Activated T-helper 17 cell treated with anti-CD3 and anti-CD28 coated beads, Interleukin-2, amount 50 U/mL, for 72 hours (primary cell): ENCODE measurements around the gene KCNH4. TPM values are rescaled to one million over a fixed set of nuclear protein-coding genes. Genes with fewer than 3 reads are reported as not detected.
"Not testable (repeated sequence)": the region's sequence is repeated elsewhere in the genome, so short reads cannot be mapped to it uniquely, and the experiment has no call there.

ENCODE experiments used
- ATAC-seq: fragments of 150-1000 bp; cut with Tn5 transposase; replicated peaks from 2 replicates; pipeline ENCODE4 v1.10.0; 2021; ENCODE audit warnings: mild to moderate bottlenecking, moderate library complexity
- H3K27ac Mint-ChIP-seq: one replicate; pipeline ENCODE4 v1.8.0; 2022; ENCODE audit warnings: mixed read lengths
- H3K27me3 Mint-ChIP-seq: one replicate; pipeline ENCODE4 v1.8.0; 2022; ENCODE audit warnings: mixed read lengths
- H3K36me3 Mint-ChIP-seq: one replicate; pipeline ENCODE4 v1.8.0; 2022; ENCODE audit warnings: low read depth, mild to moderate bottlenecking, mixed read lengths
- H3K4me1 Mint-ChIP-seq: one replicate; pipeline ENCODE4 v1.8.0; 2022; ENCODE audit warnings: mixed read lengths
- H3K4me3 Mint-ChIP-seq: one replicate; pipeline ENCODE4 v1.8.0; 2022; ENCODE audit warnings: mild to moderate bottlenecking, mixed read lengths
- H3K9me3 Mint-ChIP-seq: one replicate; pipeline ENCODE4 v1.8.0; 2022; ENCODE audit warnings: mixed read lengths
- total RNA-seq, 2 donors: library from RNA; stranded (reverse); gene quantifications; one replicate each; pipeline ENCODE4 v1.2.3, GENCODE V29; 2022

KCNH4 gene
- total RNA-seq, 2 donors from 2014 or later, result 0.95 to 0.99 TPM

DNA sequence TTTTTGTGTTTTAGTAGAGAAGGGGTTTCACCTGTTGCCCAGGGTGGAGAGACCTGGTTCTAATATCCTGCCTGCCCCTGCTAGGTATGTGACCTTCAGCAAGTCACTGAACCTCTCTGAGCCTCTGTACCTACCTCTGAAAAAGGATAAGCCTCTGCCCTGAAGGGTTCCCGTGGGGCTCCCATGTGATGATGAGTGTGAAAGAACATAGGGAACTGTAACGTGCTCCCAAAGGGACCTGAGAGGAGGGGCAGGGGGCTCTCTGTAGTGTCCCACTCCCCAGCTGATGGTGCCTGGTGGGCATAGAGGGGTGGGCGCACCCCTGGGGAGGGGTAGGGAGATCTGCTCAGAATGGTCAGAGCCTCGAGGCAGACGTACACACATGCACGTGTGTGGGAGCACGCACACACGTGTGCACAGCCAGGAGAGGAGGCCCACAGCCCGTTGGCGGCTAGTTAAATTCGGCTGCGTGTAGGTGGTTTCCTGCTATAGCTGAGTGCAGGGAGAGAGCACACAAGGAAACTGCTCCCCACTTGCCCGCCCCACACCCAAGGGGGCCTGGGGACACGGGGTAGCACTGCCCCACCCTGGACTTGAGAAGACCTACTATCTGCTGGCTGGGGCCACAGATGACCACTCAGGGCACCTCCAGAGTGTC, 6.7 kb downstream of the KCNH4 start:
- no peaks in the 10 kb centered on the region for H3K9me3 Mint-ChIP-seq
- no peak overlapping the region for H3K4me3 Mint-ChIP-seq
- H3K36me3 Mint-ChIP-seq, result peaks cover 5% of the 10 kb centered on the region
- H3K27me3 Mint-ChIP-seq, result no peaks in the 10 kb centered on the region
- no peak overlapping the region for H3K27ac Mint-ChIP-seq
- peaks cover 10% of the 10 kb centered on the region for H3K4me1 Mint-ChIP-seq
- ATAC-seq, result peak; percentile 11

DNA sequence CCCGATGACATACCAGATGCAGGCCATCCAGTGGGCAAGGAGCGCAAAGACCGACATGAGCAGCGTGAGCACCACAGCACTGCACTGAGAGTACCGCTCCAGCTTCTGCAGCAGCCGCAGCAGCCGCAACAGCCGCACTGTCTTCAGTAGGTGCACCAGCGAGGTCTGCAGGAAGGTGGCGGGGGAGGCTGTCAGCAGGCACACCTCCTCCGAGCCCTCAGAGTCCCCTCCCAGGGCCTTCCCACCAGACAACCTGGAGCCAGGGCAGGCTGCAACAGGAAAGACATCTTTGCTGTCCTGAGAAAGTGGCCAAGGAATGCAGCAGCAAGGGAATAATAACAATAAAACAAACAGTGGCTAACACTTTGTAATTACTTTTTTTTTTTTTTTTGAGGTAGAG, 9.1 kb downstream of the KCNH4 start:
- no peak overlapping the region for H3K27ac Mint-ChIP-seq
- peaks cover 3% of the 10 kb centered on the region for H3K4me1 Mint-ChIP-seq
- no peak overlapping the region for H3K4me3 Mint-ChIP-seq
- H3K36me3 Mint-ChIP-seq, result peaks cover 5% of the 10 kb centered on the region
- H3K27me3 Mint-ChIP-seq, result no peaks in the 10 kb centered on the region
- H3K9me3 Mint-ChIP-seq, result no peaks in the 10 kb centered on the region
- no peak for ATAC-seq

DNA sequence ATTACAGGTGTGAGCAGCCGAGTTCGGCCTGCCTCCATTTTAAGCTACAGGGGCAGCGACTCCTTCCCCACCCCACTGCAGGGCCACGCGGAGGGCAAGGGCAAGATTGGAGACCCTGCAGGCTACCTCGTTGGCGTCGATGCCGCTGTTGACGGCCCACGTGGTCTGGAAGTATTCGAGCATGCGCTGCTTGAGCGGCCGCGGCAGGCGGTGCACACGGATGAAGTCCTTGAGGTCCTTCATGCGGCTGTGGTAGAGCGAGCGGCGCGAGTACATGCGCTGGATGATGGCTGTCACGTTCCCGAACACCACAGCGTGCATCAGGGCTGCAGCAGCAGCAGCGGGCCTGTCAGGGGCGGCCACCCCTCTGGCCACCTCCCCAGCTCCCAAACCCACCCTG, 11.6 kb downstream of the KCNH4 start:
- no peaks in the 10 kb centered on the region for H3K27me3 Mint-ChIP-seq
- H3K4me1 Mint-ChIP-seq, result peaks cover 3% of the 10 kb centered on the region
- no peak for ATAC-seq
- no peak overlapping the region for H3K4me3 Mint-ChIP-seq
- no peak overlapping the region for H3K27ac Mint-ChIP-seq
- H3K9me3 Mint-ChIP-seq, result no peaks in the 10 kb centered on the region
- no peaks in the 10 kb centered on the region for H3K36me3 Mint-ChIP-seq

DNA sequence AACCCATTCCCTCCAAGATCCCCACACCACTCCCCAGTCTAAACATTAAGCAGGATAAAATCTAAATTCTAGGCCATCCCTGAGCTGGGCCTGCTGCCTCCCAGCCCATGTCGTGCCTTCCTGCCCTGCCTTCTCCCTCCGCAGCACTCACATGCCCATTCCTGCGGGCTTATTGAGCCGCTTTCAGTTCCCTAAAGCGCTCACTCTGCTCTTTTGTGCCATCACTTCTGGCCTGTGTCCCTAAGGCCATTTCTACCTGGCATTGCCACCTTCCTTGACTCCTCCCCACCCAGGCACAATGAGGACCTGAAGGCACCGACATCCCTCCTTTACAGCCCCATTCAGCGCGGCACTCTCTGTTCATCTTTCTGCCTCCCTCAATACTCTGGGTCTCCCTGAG, 13.1 kb downstream of the KCNH4 start:
- H3K36me3 Mint-ChIP-seq, result no peaks in the 10 kb centered on the region
- peaks cover 8% of the 10 kb centered on the region for H3K4me1 Mint-ChIP-seq
- H3K27ac Mint-ChIP-seq, result peak overlapping the region; percentile 5
- no peaks in the 10 kb centered on the region for H3K27me3 Mint-ChIP-seq
- H3K9me3 Mint-ChIP-seq, result no peaks in the 10 kb centered on the region
- no peak for ATAC-seq
- H3K4me3 Mint-ChIP-seq, result no peak overlapping the region

DNA sequence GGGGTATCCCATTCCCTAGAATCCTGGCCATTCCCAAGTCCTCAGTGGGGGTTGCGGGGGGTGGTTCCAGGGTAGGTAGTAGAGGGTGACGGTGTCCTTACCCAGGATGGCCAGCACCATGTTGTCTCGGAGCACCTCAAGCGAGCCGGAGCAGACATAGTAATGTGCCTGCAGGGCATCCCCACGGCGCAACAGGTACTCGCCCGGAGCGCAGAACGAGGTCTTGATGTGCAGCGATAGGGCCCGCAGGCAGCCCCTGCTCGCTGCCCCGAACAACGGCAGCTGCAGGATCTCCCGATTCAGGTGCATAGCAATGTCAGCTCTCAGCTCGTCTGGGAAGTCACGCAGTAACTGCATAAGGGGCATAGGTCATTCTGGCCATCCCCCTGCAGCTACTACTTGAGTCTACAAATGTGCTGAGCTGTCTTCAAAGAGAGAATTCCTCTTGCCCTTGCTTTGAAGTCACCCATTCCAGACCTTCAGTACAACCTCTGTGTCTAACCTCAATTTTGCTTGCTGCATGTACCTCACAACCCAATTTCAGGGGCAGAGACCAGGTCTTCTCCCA, 14.7 kb downstream of the KCNH4 start:
- Mint-ChIP-seq H3K4me1 (peaks cover 8% of the 10 kb centered on the region), H3K4me3 (no peak overlapping the region), H3K36me3 (no peaks in the 10 kb centered on the region), H3K27ac (no peak overlapping the region), H3K27me3 (no peaks in the 10 kb centered on the region), H3K9me3 (no peaks in the 10 kb centered on the region)
- no peak for ATAC-seq

DNA sequence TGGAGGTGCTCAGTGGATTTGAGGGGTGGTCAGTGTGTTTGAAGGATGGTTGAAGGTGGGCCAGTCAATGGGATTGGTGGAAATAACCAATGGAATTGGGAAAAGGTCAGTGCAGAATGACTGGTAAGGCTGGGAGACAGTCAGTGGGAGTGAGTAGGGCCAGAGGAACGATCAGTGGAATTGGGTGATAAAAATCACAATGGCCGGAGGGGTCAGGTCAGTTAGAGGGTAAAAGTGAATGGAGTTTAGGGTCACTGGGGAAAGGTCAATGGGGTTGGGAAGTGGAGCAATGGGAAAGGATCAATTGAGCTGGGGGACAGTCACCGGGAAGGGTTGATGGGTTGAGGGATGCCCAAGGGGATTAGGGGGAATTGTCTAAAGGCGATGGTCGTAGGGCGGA, 15.2 kb downstream of the KCNH4 start:
- Mint-ChIP-seq H3K9me3 (no peaks in the 10 kb centered on the region), H3K36me3 (no peaks in the 10 kb centered on the region), H3K27ac (no peak overlapping the region), H3K27me3 (no peaks in the 10 kb centered on the region), H3K4me1 (peaks cover 8% of the 10 kb centered on the region), H3K4me3 (no peak overlapping the region)
- no peak for ATAC-seq

DNA sequence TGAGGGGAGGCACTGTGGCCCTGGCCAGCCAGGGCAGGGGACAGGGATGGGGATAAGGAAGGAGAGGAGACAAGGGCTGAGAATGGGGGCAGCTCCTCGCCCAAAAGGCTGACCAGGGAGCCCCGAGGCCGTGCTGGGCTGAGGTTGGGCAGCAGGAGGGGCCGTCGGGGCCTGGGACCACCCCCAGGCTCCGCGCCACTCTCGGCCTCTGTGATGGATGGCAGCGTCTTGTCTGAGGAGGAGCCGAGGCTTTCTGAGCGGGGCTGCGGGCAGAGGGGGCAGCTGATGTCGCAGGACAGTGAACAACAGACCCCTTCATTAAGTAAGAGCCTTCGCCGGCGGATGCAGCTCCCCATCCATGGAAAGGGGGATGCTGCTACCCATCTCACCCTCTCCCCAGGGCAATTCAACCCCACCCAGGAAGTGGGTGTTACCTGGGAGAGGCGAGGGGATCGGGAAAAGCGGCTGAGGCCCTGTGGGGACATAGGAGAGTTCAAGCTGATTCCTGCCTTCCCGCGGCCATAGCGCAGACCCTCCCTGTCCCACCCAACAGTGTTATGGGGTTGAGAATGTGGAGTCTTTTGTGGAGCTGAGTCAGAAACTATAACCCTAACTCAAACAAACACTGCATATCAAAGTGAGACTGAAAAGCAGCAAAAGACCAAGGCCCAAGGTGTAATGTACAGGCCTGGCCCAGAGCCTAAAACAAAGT, 17.1 kb downstream of the KCNH4 start:
- Mint-ChIP-seq H3K4me3 (no peak overlapping the region), H3K4me1 (peaks cover 8% of the 10 kb centered on the region), H3K36me3 (no peaks in the 10 kb centered on the region), H3K27ac (no peak overlapping the region), H3K9me3 (no peaks in the 10 kb centered on the region), H3K27me3 (no peaks in the 10 kb centered on the region)
- ATAC-seq, result no peak

DNA sequence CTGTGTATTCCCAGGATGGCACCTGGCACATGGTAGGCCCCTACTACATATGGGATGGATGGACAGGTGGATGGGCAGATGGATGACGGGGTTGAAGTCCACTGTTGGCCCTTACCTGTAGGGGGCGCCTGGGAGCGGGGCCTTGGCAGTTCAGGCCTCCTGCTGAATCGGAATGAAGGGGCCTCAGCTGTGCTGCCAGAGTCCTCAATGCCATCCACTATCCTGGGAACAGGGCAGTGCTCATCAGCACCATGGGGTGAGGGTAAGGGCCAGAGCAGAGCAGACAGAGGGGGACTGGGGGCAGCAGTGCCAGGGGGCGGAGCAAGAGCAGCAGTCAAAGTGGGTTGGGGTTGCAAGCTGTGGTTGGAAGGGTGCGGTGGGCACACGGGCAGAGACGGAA, 17.8 kb downstream of the KCNH4 start:
- Mint-ChIP-seq H3K4me3 (no peak overlapping the region), H3K27ac (peak overlapping the region; percentile 66), H3K9me3 (no peaks in the 10 kb centered on the region), H3K4me1 (peaks cover 8% of the 10 kb centered on the region), H3K36me3 (no peaks in the 10 kb centered on the region), H3K27me3 (no peaks in the 10 kb centered on the region)
- peak; percentile 66 for ATAC-seq

DNA sequence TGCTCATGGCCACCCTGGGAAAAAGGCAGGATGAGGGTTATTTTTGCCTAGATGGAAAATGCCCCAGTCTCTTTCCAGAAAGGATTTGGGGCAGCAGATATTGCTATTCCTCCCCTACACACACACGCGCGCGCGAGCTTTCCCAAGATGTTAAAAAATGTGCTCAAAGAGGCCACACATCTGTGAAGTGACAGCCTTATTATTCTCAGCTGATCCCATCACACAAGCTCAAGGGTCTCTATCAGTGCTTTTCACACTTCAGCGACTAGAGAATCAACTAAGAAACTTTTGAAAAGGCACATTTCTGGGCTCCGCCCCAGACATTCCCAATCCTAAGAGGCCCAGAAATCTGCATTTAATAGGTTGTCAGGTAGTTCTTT, 20.4 kb downstream of the KCNH4 start:
- Mint-ChIP-seq H3K4me1 (peaks cover 5% of the 10 kb centered on the region), H3K27me3 (no peaks in the 10 kb centered on the region), H3K27ac (no peak overlapping the region), H3K4me3 (no peak overlapping the region), H3K9me3 (no peaks in the 10 kb centered on the region), H3K36me3 (no peaks in the 10 kb centered on the region)
- ATAC-seq, result no peak

DNA sequence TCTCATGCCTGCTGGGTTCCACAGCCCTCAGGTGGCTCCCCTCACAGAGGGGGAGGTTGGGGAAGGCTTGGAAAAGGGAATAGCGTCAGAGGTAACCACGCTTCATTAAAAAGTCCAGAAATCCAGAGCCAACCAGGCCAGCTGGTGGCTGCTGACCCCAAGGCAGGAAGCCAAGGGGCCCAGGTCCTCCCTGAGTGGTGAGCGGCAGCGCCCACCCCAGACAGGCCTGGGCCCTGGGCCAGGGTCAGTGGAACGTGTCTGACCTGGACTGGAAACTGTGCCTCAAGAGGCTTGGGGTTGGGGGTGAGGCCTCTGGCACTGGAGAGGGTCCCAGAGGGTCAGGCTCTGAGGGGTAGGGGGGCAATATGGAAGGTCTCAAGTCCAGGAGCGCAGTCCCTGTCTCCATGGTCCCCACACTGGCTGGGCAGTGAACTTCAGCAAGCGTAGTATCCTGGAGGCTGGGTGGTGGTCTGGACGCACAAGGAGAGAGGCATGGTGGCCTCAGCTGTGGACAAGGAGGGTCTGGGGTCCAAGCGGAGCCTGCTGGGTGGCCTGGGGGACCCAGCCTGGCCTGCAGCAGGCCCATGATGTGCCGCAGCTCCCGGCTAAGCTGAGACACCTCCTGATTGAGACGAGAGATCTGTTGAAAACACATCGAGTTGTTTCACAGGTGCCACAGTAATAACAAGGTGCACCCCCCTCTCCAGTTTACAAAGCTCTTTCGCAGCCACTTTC, 21.0 kb downstream of the KCNH4 start:
- ATAC-seq, result no peak
- no peaks in the 10 kb centered on the region for H3K36me3 Mint-ChIP-seq
- H3K4me1 Mint-ChIP-seq, result peaks cover 5% of the 10 kb centered on the region
- H3K9me3 Mint-ChIP-seq, result no peaks in the 10 kb centered on the region
- H3K27ac Mint-ChIP-seq, result no peak overlapping the region
- H3K4me3 Mint-ChIP-seq, result no peak overlapping the region
- H3K27me3 Mint-ChIP-seq, result no peaks in the 10 kb centered on the region

DNA sequence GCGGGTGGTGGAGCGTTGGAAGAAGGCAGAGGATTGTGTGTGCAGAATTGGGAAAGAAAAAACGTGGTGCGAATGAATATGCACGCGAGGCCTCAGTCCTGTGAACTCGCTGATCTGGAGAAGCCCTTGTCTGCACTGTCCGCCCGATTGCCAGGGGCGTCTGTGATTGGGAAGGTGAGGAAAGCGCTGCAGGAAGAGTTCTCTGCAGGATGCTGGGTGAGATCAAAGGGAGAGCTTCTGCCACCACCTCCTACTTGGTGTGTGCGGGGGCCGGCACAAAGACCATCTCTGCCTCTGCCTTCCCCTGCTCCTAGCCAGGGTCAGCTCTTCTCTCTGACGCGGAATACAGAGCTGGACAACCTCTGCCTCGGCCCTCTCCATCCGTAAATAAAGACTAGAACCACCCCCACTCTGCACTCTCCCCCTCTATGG, 25.3 kb downstream of the KCNH4 start:
- H3K27me3 Mint-ChIP-seq, result no peaks in the 10 kb centered on the region
- H3K4me1 Mint-ChIP-seq, result peaks cover 4% of the 10 kb centered on the region
- no peak for ATAC-seq
- H3K27ac Mint-ChIP-seq, result peak overlapping the region; percentile 93
- no peaks in the 10 kb centered on the region for H3K9me3 Mint-ChIP-seq
- peak overlapping the region; percentile 91 for H3K4me3 Mint-ChIP-seq
- H3K36me3 Mint-ChIP-seq, result peaks cover 18% of the 10 kb centered on the region

DNA sequence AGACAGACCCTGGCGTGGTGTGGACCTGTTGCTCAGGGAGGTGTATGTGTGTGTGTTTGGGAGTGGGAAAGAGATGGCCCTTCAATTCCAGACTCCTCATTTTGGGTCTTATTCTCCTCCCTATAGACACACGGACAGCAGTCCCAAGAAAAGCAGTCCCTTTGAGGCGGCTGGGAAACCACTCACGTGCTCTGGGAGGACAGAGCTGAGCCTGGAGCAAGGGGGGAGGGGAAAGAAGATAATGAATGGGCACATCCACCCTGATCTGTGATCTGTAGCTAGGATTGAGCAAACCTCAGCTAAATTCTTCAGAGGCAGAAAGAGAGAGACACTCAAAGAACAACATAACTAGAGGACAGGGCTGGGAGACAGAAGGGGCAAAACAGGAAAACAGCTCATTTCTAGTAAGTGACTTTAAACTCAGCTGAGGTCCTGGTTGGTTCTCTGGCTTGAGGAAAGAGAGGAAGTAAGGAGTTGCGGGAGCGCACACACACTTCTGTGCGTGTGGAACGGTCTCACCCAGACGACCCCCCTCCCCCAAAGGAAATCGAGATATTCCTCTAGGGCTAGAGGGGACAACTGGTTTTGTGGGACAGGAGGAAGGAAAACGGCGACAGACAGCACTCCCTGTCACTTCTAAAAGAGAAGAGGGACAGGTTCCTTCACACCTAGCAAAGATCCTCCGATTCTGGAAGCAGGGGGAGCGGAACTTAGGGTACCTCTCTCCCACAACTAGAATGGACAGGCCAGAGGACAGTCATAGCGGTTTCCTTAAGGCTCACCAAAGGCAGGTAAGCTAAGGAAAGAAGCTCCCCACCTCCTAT, 26.8 kb downstream of the KCNH4 start:
- Mint-ChIP-seq H3K27ac (peak overlapping the region; percentile 93), H3K36me3 (peaks cover 22% of the 10 kb centered on the region), H3K9me3 (no peaks in the 10 kb centered on the region), H3K4me3 (peak overlapping the region; percentile 91), H3K4me1 (peaks cover 4% of the 10 kb centered on the region), H3K27me3 (no peaks in the 10 kb centered on the region)
- no peak for ATAC-seq

DNA sequence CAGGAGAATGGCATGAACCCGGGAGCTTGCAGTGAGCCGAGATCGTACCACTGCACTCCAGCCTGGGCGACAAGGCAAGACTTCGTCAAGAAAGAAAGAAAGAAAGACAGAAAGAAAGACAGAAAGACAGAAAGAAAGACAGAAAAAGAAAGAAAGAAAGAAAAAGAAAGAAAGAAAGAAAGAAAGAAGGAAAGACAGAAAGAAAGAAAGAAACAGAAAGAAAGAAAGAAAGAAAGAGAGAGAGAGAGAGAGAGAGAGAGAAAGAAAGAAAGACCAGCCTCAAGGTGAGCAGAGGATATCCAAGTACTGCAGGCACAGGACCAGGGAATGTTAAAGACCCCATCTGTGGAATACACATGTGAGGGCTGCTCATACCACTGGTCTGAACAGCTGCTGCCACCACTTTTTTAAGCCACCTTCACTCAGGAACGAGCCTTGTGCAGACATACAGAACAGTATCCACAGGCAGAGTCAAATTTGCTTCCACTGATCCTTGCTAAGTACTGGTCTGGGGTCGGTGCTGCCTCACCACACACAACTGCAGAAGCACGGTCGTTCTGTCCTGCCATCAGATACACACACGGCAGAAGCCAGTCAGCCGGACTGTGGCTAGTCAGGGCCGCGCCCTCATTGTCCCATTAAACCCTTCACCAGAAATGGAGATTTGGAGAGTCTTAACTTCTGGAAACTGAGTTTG, 33.9 kb downstream of the KCNH4 start:
- no peaks in the 10 kb centered on the region for H3K27me3 Mint-ChIP-seq
- H3K9me3 Mint-ChIP-seq, result no peaks in the 10 kb centered on the region
- H3K36me3 Mint-ChIP-seq, result peaks cover 68% of the 10 kb centered on the region
- H3K4me1 Mint-ChIP-seq, result peaks cover 6% of the 10 kb centered on the region
- H3K27ac Mint-ChIP-seq, result peak overlapping the region; percentile 53
- ATAC-seq, result no peak
- no peak overlapping the region for H3K4me3 Mint-ChIP-seq

DNA sequence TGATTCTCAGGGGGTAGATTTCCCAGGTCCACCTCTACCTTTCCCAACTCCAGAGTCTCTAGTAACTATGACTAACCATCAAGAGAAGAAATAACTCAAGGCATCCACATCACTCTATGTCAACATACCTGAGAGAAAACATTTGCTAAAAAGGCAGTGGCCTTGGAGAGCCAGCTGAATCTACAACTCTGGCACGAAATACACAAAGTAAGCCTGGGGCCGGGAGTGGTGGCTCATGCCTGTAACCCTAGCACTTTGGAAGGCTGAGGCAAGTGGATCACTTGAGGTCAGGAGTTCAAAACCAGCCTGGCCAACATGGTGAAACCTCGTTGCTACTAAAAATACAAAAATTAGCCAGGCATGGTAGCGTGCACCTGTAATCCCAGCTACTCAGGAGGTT, 37.8 kb downstream of the KCNH4 start:
- ATAC-seq, H3K27ac Mint-ChIP-seq, H3K27me3 Mint-ChIP-seq, H3K4me3 Mint-ChIP-seq, H3K4me1 Mint-ChIP-seq, H3K9me3 Mint-ChIP-seq: not testable (repeated sequence)
- peaks cover 60% of the 10 kb centered on the region for H3K36me3 Mint-ChIP-seq
